Left ventricle myocardium inferior (tissue), 1 donor: ENCODE data around the gene CAST. TPM values are rescaled to one million over a fixed set of nuclear protein-coding genes. Genes with fewer than 3 reads are reported as not detected.

Source experiments
- DNase-seq: peaks from one replicate; pipeline ENCODE4 v3.0.0-alpha.2; 2020
- H3K27ac ChIP-seq: fragments of 200-600 bp; replicated peaks from 2 replicates; pipeline ENCODE4 v1.8.0; 2021
- H3K27me3 ChIP-seq: fragments of 200-600 bp; 2 replicates; pipeline ENCODE4 v1.8.0; 2021; ENCODE audit warnings: low read depth
- H3K36me3 ChIP-seq: fragments of 200-600 bp; 2 replicates; pipeline ENCODE4 v1.8.0; 2021
- H3K4me1 ChIP-seq: fragments of 200-600 bp; 2 replicates; pipeline ENCODE4 v1.8.0; 2021
- H3K4me3 ChIP-seq: fragments of 200-600 bp; 2 replicates; pipeline ENCODE4 v1.8.0; 2021; ENCODE audit warnings: mild to moderate bottlenecking, moderate library complexity
- H3K9me3 ChIP-seq: fragments of 200-600 bp; replicated peaks from 2 replicates; pipeline ENCODE4 v1.8.0; 2021
- intact Hi-C: fragments of 100-400 bp; cut with micrococcal nuclease; formaldehyde crosslinking; loops from one replicate; pipeline ENCODE4 v1.11.0; 2022
- total RNA-seq: library from RNA; stranded (reverse); fragmentation: NEBNext Ultra II Directional; extraction: Animal tissue kit (Norgen Biotek cat#: 25700); gene quantifications from one replicate; pipeline ENCODE4 v1.2.1, GENCODE V29; 2021
- TF ChIP-seq, protein P1 (sequence below): fragments of 200-600 bp; IDR thresholded peaks from 2 replicates; pipeline ENCODE4 v1.8.0; 2021; ENCODE audit warnings: antibody characterized with exemption, mild to moderate bottlenecking, borderline replicate concordance
- donor health status: DM: no; HTN: yes; CAD: no; lungs with severe emphysema.

CAST gene
- total RNA-seq, 1 donor from 2014 or later: 649 TPM

DNA sequence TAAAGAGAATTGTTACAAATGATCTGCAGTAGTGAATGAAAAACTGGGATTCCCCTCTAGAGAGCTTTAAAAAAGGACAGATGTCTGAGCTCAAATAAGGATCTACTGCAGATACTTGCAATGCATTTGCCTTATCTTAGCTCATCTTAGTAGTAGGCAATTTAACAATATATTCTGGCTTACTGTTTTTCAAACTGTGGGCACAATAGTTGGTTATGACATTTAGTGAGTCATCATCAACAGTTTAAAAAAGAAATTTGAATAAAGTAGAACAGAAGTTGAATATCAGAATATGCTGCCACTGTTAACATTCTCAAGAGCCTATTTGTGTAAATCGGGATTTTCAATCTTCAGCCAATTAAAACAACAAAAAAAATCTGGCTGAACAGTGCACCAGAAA lies 6.7 kb upstream of the CAST start:
- no peak for DNase-seq
- intact Hi-C loops: no loop called here
- Histone ChIP-seq H3K36me3 (no peaks in the 10 kb centered on the region), H3K9me3 (no peaks in the 10 kb centered on the region), H3K27ac (no peak overlapping the region), H3K4me3 (no peak overlapping the region), H3K4me1 (peaks cover under 1% of the 10 kb centered on the region), H3K27me3 (no peaks in the 10 kb centered on the region)
- TF ChIP-seq, protein P1, sequence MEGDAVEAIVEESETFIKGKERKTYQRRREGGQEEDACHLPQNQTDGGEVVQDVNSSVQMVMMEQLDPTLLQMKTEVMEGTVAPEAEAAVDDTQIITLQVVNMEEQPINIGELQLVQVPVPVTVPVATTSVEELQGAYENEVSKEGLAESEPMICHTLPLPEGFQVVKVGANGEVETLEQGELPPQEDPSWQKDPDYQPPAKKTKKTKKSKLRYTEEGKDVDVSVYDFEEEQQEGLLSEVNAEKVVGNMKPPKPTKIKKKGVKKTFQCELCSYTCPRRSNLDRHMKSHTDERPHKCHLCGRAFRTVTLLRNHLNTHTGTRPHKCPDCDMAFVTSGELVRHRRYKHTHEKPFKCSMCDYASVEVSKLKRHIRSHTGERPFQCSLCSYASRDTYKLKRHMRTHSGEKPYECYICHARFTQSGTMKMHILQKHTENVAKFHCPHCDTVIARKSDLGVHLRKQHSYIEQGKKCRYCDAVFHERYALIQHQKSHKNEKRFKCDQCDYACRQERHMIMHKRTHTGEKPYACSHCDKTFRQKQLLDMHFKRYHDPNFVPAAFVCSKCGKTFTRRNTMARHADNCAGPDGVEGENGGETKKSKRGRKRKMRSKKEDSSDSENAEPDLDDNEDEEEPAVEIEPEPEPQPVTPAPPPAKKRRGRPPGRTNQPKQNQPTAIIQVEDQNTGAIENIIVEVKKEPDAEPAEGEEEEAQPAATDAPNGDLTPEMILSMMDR: no peak

DNA sequence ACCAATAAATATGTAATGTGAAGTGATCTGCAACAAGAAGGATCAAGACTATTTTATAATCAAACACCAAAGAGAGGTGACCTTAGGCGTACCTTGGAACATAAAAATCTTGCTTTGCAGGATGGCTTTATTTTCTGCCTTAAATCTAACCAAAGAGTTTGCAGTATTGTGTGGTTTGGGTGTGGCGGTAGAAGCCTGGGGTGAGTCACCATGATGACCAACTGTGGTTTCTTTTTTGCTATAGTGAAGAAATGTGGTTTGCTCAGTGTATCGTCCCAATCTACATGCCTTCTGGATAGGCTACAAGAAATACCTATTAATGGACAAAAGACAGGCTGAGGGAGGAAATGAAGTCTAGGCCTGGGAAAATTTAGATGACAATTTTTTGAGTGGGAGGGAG lies 5.1 kb upstream of the CAST start:
- H3K9me3 ChIP-seq: no peaks in the 10 kb centered on the region
- H3K27me3 ChIP-seq: no peaks in the 10 kb centered on the region
- H3K36me3 ChIP-seq: no peaks in the 10 kb centered on the region
- H3K27ac ChIP-seq: no peak overlapping the region
- intact Hi-C loops: no loop called here
- TF ChIP-seq, protein P1: no peak
- H3K4me1 ChIP-seq: peaks cover 8% of the 10 kb centered on the region
- H3K4me3 ChIP-seq: no peak overlapping the region
- no peak for DNase-seq

DNA sequence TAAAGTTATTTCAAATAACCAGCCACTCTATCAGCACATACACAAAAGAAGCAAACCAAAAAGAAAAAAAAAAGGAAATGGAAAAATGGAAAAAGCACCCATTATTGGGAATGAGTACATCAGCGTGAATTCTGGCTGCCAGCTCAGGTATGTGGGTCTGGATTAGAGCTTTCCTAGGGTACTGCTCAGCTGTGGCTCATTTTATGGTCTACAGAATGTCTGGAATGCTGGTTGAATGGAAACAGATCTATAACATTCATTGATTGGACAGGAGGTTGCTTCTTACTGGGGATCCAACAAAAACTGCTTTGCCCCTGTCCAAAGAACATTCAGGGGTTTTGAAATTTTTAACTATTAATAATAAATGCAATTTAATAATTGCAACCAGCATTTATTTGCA lies 3.9 kb upstream of the CAST start:
- H3K27ac ChIP-seq: no peak overlapping the region
- intact Hi-C loops: no loop called here
- no peak overlapping the region for H3K4me3 ChIP-seq
- no peaks in the 10 kb centered on the region for H3K36me3 ChIP-seq
- no peaks in the 10 kb centered on the region for H3K9me3 ChIP-seq
- H3K4me1 ChIP-seq: peaks cover 19% of the 10 kb centered on the region
- H3K27me3 ChIP-seq: no peaks in the 10 kb centered on the region
- TF ChIP-seq, protein P1: no peak
- no peak for DNase-seq

DNA sequence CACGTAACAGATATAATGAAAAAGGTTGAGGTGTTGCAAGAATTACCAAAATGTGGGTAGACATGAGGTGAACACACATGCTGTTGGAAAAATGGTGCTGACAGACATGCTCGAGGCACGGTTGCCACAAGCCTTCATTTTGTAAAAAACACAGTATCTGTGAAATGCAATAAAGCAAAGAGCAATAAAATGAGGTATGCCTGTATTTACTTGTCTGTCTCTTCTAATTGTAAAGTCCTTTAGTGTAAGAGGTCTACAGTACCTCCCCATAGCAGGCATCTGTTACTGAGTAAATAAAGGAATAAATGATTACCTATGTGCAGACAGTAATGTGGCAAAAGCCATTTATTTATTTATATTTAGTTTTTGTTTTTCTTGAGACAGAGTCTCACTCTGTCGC lies 3.0 kb upstream of the CAST start:
- DNase-seq: no peak
- Histone ChIP-seq H3K9me3 (no peaks in the 10 kb centered on the region), H3K27ac (no peak overlapping the region), H3K4me3 (no peak overlapping the region), H3K36me3 (no peaks in the 10 kb centered on the region), H3K27me3 (no peaks in the 10 kb centered on the region), H3K4me1 (peaks cover 28% of the 10 kb centered on the region)
- intact Hi-C loops: no loop called here
- TF ChIP-seq, protein P1: no peak

- Histone ChIP-seq H3K9me3 (no peaks in the 10 kb centered on the region), H3K4me1 (peaks cover 44% of the 10 kb centered on the region), H3K27ac (peak overlapping the region; percentile 99), H3K4me3 (peak overlapping the region; percentile 94), H3K27me3 (no peaks in the 10 kb centered on the region), H3K36me3 (no peaks in the 10 kb centered on the region)
- DNase-seq: no peak
- intact Hi-C loops: no loop called here
- TF ChIP-seq, protein P1: no peak
These were observed 963 bp upstream of the CAST start for GRCh38 chr5:96660971-96661854.
